KG1 (cell line): ENCODE results near the gene ASTN2.

Source experiments
- DNase-seq: peaks from one replicate; lab custom pipeline; 2025; lab: John Stamatoyannopoulos, UW

Gene ASTN2

DNA sequence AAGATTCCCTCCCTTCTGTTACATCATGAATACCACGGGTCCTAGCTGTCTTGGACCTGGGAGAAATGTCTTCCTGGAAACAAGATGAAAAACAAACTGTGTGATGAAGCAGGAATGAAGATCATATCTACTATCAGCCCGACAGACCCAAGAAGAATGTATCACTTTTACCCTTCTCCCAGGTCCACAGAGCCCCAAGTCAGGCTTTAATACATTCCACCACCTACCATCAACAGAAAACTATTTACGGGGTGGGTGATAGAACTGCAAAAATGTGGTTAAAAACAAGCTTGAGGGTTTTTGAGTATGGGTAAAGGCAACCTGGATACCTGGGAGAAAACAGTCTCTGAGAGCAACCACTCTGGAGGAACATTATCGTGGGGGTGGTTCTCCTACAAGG lies 400.8 kb downstream of the ASTN2 start:
- no peak for DNase-seq

GRCh38 chr9:117013440-117013995 lies 401.3 kb downstream of the ASTN2 start:
- DNase-seq: no peak

DNA sequence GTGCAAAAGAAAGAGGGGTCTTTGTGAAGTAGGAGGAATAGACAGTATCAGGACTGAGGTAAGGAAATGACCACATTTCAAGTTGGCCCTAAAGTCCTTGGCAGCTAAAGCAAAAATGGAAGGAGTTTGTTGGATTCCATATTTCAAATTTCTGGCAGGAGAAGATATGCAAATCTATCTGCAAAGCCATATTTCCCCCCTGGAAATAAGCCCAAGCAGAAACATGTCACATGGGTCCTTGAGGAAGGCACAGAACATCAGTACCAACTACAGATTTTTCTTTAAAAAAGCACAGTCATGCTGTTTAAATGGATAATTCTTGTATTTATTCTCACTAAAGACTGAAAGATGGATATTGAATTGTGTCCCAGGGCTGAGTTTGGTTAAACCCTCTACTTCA lies 404.8 kb downstream of the ASTN2 start:
- no peak for DNase-seq

DNA sequence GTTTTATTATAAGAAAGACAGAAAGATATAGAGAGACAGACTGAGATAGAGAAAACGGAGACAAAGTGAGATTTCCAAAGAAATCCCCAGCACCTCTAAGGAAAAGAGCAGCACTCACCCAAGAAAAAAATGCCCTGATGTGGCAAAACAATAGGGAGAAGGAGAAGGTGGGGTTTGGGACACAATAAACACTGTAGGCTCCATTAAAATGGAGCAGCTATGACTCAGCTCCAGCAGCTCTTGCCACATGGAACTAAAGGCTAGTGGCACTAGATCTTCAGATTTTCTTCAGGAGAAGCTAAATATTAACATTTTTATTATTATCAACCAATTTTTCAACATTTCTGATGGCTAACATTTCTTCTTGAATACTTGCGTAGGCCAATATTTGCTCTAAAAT lies 406.0 kb downstream of the ASTN2 start:
- no peak for DNase-seq

DNA sequence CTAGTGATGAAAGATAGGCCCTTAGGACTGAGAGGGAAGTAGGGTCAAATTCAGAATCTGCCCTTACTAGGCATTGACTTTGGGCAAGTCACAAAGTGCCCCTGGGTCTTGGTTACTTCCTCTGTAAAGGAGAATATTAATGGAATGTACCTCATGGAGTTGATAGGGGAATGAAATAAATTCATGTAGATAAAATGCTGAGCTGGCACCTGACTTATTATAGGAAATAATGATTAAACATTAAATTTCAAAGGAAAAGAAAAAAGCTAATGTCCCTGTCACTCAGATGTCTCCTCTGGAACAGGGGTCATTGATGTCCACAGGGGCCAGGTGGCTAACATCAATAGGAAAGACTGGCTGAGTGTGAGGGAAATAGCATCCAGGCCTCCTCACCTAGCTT lies 406.4 kb downstream of the ASTN2 start:
- DNase-seq: no peak

DNA sequence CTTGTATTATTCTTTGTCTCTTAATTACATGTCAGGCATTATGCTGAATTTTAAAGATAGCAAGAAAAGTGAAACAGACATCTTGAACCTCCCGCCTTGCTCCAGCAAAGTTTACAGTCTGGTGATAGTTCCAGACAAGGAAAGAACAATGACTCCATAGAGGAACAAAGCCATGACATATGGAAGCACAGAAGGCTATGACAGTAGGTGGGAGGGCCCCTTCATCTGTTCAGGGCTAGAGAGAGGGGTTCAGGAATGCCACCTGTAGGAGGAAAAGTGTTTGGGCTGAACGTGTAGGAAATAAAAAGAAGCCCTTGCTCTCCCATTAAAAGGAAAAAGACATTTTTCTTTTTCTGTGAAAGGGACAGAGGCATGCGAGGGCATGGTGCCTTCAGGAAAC lies 412.2 kb downstream of the ASTN2 start:
- no peak for DNase-seq

DNA sequence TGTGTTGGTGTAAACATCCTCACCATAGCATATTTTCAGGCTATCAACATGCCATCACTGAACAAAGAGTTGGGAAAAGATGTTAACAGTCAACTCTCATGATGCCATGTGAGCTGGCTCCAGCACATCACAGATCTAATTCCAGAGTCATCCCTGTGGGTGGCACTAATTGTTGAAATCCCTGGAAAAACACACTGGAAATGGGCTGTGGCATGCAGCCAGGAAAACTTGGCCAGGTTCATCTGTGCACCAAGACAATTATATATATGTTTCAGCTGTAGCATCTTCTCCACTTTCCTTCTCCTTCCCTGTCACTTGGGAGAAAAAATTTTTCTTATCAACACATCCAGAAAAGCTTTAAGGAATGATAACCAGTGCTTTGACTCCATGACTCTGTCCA lies 414.0 kb downstream of the ASTN2 start:
- DNase-seq: no peak

DNA sequence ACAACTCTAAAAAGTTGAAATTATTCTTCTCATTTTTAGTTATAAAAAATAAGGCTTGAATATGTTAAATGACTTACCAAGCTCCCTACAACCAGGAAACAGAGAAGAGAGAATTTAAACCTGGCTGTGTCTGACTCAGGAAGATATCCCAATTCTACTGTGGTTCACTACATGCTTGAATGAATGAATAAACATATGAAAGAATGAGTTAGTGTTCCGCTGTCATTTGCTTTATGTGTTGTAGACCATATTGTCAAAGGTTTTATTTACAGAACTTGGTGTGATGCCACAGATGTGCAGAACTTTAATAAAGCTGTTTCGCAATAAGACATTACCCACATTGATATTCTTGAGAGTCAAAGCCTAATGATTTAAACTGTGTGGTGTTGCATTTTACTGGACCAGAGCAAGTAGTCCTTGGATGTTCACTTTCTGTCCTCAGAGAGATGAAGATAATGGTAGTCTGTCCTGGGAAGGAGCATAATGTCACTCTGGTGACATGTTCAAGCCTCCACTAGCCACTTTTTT lies 414.6 kb downstream of the ASTN2 start:
- no peak for DNase-seq

- no peak for DNase-seq
These were observed 416.6 kb downstream of the ASTN2 start for GRCh38 chr9:116998305-116998704.

- no peak for DNase-seq
These were observed 422.0 kb downstream of the ASTN2 start for GRCh38 chr9:116992865-116993264.

GRCh38 chr9:116991051-116991450 lies 423.8 kb downstream of the ASTN2 start:
- no peak for DNase-seq

DNA sequence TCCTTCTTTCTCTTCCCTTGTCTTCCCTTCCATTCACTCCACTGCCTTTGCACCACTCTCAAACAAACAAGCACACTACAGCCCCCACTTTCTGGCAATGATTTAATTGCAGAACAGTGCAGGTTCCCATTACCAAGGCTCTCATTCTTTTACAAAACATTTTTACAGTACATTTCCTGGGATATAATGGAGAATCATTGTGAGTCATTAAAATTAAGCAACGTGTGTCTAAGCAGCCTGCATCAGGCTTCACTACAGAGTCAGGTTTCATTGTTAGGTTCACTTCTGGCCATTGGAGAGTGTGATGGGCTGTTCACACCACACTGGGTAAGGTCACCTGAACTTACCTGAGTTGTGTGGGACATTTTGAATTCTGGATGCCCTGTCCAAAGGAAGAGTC lies 424.3 kb downstream of the ASTN2 start:
- no peak for DNase-seq

GRCh38 chr9:116987721-116988485 lies 427.0 kb downstream of the ASTN2 start:
- DNase-seq: no peak

- DNase-seq: no peak
These were observed 428.8 kb downstream of the ASTN2 start for GRCh38 chr9:116986015-116986414.

DNA sequence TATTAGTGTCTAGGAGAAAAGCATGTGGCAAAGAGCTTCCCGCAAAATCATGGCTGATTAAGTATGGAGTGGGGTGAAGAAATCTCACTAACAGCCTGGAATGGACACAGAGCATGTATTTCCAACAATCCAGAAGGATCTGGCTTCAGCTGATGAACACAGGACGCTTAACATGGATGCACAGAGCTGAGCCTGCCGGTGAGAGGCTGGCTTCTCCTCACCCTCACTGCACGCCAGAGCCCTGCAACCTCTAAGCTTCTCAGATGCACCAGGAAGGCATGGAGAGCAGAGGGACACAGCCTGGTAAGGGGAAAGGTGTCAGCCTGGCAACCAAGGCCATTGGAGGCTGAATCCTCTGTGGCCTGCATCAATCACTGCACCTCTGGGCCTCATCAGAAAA lies 429.3 kb downstream of the ASTN2 start:
- no peak for DNase-seq

- no peak for DNase-seq
These were observed 430.7 kb downstream of the ASTN2 start for GRCh38 chr9:116984111-116984510.

GRCh38 chr9:116980582-116981120 lies 434.2 kb downstream of the ASTN2 start:
- no peak for DNase-seq

DNA sequence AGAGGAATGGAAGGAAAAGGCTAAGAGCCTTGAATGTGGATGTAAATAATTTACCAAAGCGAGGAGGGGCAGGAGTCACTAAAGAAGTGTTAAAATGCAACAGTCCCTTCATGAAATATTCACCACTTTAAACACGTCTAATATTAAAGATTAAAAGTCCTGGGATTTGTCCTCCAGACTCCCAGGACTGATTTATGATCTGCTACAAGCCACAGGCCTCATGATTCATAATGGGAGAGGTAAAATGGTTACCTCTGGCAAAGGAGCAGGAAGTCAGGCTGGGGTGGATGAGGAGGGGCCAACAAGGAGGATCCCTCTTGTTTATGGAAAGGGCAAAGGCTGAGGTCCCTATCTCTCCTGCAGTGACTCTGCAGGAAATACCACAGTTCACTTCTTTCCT lies 435.4 kb downstream of the ASTN2 start:
- no peak for DNase-seq

- DNase-seq: no peak
These were observed 436.7 kb downstream of the ASTN2 start for GRCh38 chr9:116978155-116978554.

DNA sequence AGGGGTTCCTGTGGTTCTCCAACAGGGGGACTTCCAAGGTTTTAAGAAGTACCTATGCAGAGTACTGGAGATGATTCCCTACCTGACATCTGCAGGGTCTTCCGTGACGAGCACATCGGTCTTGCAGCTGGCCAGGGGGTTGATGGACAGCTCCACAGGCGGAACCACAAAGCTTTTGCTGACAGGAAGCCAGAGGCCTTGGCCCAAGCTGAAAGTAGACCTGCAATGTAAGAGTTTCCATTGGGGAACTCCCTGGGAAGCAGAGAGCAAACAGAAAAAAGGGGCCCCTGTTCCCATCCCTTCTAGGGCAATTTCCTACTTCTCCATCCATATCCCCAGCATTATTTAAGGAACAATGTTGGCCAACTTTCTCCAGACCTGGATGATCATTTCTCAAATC lies 439.7 kb downstream of the ASTN2 start:
- no peak for DNase-seq

GRCh38 chr9:116966199-116966598 lies 448.7 kb downstream of the ASTN2 start:
- DNase-seq: no peak

DNA sequence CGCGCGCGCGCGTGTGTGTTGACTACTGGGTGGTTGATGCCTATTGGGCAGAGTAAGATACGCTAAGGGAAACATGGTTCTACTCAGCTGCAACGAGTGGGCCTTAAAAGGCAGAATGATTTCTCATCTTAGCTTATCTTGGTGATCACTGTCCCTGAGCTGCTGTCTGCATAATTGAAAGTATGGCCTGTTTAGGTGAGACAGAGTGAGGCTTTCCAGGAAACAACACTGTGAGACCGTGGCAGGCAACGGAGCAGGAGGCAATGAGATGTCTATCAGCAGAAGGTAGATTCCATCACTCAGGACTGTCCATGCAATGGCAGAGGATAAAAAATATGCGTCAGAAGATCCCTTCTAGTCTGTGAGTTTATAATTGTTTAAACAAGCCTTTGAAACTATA lies 450.6 kb downstream of the ASTN2 start:
- DNase-seq: no peak

GRCh38 chr9:116959809-116960208 lies 455.0 kb downstream of the ASTN2 start:
- DNase-seq: no peak

DNA sequence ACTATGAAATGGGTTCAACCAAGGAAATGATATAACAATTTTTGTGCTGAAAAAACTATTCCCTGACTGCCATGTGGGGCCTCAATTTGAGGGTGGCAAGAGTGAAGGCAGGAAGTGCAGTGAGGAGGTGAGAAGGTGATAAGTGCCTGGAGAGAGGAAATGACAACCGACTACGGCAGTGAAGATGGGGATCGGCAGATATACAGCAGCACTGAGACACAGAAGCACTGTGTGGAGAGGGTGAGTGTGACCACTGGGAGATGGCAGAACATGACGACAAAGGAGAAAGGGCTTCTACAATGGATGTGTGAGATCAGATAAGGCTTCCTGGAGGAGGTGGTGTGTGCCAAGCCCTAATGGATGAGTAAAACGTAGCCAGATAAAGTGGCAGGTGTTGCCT lies 456.0 kb downstream of the ASTN2 start:
- no peak for DNase-seq
